Measurements from ENCODE around the gene SPOCK2. TPM values are rescaled to one million over a fixed set of nuclear protein-coding genes. Genes with fewer than 3 reads are reported as not detected.

SPOCK2 gene
- total RNA-seq, 4 donors from 2014 or later: 0.65 to 3.9 (median 3.5) TPM

- 94 to 100% methylated on average over 2 of the region's 2 CpGs for WGBS, 2 donors
- no peak for DNase-seq (ENCODE audit: low spot score in 2 of 2)
- intact Hi-C loops (cut with DNase I; ENCODE audit: low total_unique reads): no loop called here
- H3K4me3 ChIP-seq (ENCODE audit: low read depth, poor library complexity, severe bottlenecking): no peak overlapping the region
- TF ChIP-seq POLR2A (IDR thresholded peaks at IDR 0.05) (no peak), CTCF (IDR thresholded peaks at IDR 0.05) (no peak)
Measured at GRCh38 chr10:72127571-72127970, 39.2 kb upstream of the SPOCK2 start.

- TF ChIP-seq CTCF (IDR thresholded peaks at IDR 0.05): no peak
- TF ChIP-seq POLR2A (IDR thresholded peaks at IDR 0.05): no peak
- H3K4me3 ChIP-seq (ENCODE audit: low read depth, poor library complexity, severe bottlenecking): no peak overlapping the region
- 92 to 100% methylated on average over 3 of the region's 3 CpGs for WGBS, 2 donors
- intact Hi-C loops (cut with DNase I; ENCODE audit: low total_unique reads): no loop called here
- no peak for DNase-seq (ENCODE audit: low spot score in 2 of 2)
Measured at GRCh38 chr10:72126872-72127232, 38.5 kb upstream of the SPOCK2 start.

DNA sequence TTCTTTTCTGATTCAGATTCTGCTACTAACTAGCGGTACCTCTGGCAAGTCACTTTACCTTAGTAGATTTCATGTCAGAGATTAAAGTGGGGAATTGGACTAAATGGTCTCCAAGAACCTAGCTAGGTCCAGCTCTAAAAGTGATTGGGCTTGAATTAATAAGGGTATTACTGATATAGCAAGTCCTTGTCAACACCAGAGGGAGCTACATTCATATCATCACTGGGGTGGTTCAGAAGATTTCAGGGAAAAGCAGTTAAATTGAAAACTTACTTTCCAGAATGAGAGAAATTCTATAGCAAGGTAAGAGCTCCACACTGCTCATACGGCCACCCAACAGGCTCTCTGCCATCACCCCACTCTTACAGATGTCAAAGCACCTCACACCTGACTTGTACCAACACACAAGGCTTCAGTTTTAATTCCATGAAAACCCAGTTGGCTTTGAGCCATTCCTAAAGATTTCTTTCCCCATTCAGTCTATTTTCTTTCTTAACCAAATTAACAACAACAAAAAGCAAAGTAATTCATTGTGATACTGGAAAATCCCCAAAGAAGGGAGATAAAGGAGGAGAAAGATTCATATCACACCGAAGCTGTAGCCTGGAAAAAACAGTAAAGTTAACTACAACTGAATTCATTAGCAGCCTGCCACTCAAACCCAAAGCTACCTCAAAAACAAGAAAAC is 38.0 kb upstream of the SPOCK2 start:
- TF ChIP-seq CTCF (IDR thresholded peaks at IDR 0.05) (no peak), POLR2A (IDR thresholded peaks at IDR 0.05) (no peak)
- WGBS, 2 donors: 88 to 94% methylated on average over 3 of the region's 3 CpGs
- intact Hi-C loops (cut with DNase I; ENCODE audit: low total_unique reads): no loop called here
- H3K4me3 ChIP-seq (ENCODE audit: low read depth, poor library complexity, severe bottlenecking): no peak overlapping the region
- DNase-seq (ENCODE audit: low spot score in 2 of 2): no peak

DNA sequence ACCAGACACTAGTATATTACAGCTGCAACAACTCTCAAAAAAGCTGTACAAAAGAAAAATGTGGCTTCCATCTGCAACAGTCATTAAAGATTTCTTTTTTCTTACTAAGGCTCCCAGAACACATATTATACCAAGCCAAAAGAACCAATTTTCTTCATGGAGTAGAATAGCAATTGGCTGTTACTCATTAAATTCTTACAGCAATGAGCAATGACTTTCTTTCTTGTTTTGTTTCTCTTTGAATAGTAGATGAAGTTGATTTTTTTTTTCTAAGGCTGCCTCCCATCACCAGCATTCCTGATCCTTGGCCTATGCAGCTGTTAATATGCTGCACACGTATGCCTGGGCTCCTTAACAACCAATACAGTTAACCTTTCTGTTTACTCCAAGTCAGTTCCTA is 36.6 kb upstream of the SPOCK2 start:
- WGBS, 2 donors: 55 to 56% methylated on average over 1 of the region's 1 CpG
- intact Hi-C loops (cut with DNase I; ENCODE audit: low total_unique reads): no loop called here
- DNase-seq (ENCODE audit: low spot score in 2 of 2): no peak
- TF ChIP-seq CTCF (IDR thresholded peaks at IDR 0.05): no peak
- TF ChIP-seq POLR2A (IDR thresholded peaks at IDR 0.05): no peak
- H3K4me3 ChIP-seq (ENCODE audit: low read depth, poor library complexity, severe bottlenecking): no peak overlapping the region

GRCh38 chr10:72124381-72124780 is 36.0 kb upstream of the SPOCK2 start:
- no peak for DNase-seq (ENCODE audit: low spot score in 2 of 2)
- TF ChIP-seq POLR2A (IDR thresholded peaks at IDR 0.05) (no peak), CTCF (IDR thresholded peaks at IDR 0.05) (no peak)
- no peak overlapping the region for H3K4me3 ChIP-seq (ENCODE audit: low read depth, poor library complexity, severe bottlenecking)
- intact Hi-C loops (cut with DNase I; ENCODE audit: low total_unique reads): no loop called here

GRCh38 chr10:72123616-72124015 is 35.3 kb upstream of the SPOCK2 start:
- no peak for DNase-seq (ENCODE audit: low spot score in 2 of 2)
- WGBS, 2 donors: 77 to 83% methylated on average over 4 of the region's 4 CpGs
- intact Hi-C loops (cut with DNase I; ENCODE audit: low total_unique reads): no loop called here
- H3K4me3 ChIP-seq (ENCODE audit: low read depth, poor library complexity, severe bottlenecking): no peak overlapping the region
- no peak for TF ChIP-seq CTCF (IDR thresholded peaks at IDR 0.05)
- TF ChIP-seq POLR2A (IDR thresholded peaks at IDR 0.05): no peak

All from lower leg skin (tissue), 4 donors.